HUES64 (cell line): ENCODE data around the gene MTHFD2L.

Experiments used
- H3K27ac ChIP-seq: 2 replicates; pipeline ENCODE4 v1.7.0; 2013; ENCODE audit warnings: low read depth, low read length, inconsistent platforms
- H3K27me3 ChIP-seq: 2 replicates; pipeline ENCODE4 v1.6.1; 2013; ENCODE audit warnings: mild to moderate bottlenecking, low read length; ENCODE audit not compliant: insufficient read depth
- H3K36me3 ChIP-seq: 2 replicates; pipeline ENCODE4 v1.6.1; 2013; ENCODE audit warnings: mild to moderate bottlenecking, low read length; ENCODE audit not compliant: insufficient read depth
- H3K4me1 ChIP-seq: 2 replicates; pipeline ENCODE4 v1.6.1; 2013; ENCODE audit warnings: mild to moderate bottlenecking, low read length, moderate library complexity; ENCODE audit not compliant: insufficient read depth
- H3K4me3 ChIP-seq: 2 replicates; pipeline ENCODE4 v1.5.1; 2013; ENCODE audit warnings: mild to moderate bottlenecking, low read length, moderate library complexity
- H3K9ac ChIP-seq: 2 replicates; pipeline ENCODE4 v1.6.1; 2013; ENCODE audit warnings: mild to moderate bottlenecking, low read depth, low read length
- H3K9me3 ChIP-seq: 2 replicates; pipeline ENCODE4 v1.6.1; 2013; ENCODE audit warnings: low read depth, low read length; ENCODE audit not compliant: insufficient read depth
- WGBS: fragments of 150-250, 120-280 bp; methylation state at CpG from one replicate; pipeline ENCODE4 v1.1.7; 2013; ENCODE audit warnings: missing lambda C conversion rate; 5-methylcytosine and 5-hydroxymethylcytosine counted together

Gene MTHFD2L

DNA sequence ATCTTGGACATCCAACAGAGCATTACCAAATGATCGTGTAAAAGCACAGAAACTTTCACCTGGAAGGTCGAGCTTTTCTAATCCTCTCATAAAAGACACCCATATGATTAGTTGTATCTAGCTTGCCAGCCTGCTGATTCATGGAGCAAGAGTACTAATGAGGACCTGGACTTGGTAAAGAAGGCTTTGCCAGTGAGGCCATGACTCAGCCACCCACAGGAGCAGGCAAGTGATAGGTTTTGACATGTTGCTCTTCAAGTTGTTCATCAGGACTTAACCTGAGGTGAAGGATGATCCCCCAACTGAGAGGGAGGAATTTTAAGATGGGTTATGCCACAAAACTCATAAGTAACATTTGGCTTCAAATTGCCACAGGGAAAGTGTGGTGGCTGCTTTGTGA is 125.7 kb downstream of the MTHFD2L start:
- Histone ChIP-seq H3K9me3 (no peaks in the 10 kb centered on the region), H3K27me3 (no peaks in the 10 kb centered on the region), H3K4me3 (no peak overlapping the region), H3K4me1 (no peaks in the 10 kb centered on the region), H3K27ac (no peak overlapping the region), H3K9ac (no peak overlapping the region), H3K36me3 (no peaks in the 10 kb centered on the region)
- WGBS = 100% methylated on average over 2 of the region's 2 CpGs

DNA sequence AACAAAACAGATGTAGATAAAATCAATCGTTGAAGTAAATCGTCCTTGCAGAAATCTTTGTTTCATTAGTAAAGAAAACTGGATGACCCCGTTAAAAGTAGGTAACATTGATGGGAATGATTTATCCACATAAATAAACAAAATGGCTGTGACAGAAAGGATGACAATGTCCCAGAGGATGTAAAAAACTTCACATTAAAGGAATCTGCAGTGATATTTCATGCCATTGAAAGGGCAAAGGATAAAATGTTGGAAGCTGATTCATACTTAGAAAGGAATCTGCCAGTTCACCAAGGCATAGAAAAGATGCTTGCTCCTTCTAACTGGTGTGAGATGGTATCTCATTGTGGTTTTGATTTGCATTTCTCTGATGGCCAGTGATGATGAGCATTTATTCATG is 126.1 kb downstream of the MTHFD2L start:
- Histone ChIP-seq H3K4me3 (no peak overlapping the region), H3K9ac (no peak overlapping the region), H3K36me3 (no peaks in the 10 kb centered on the region), H3K27me3 (no peaks in the 10 kb centered on the region), H3K9me3 (no peaks in the 10 kb centered on the region), H3K4me1 (no peaks in the 10 kb centered on the region), H3K27ac (no peak overlapping the region)
- 100% methylated on average over 2 of the region's 3 CpGs for WGBS

DNA sequence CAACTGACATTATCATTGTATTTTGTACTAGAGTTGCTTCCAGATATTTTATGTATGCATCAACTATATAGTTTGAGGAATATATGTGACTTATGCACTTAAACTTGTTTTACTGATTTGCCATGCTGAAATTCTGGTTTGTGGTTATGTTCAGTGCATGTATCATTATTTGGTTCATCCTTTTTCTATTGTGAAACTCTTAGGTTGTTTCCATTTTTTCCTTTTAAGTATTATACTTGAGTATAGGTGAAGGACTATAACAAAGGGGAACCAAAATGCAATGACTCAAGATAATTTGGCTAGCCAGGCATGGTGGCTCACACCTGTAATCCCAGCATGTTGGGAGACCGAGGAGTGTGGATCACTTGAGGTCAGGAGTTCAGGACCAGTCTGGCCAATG is 129.2 kb downstream of the MTHFD2L start:
- H3K27ac ChIP-seq = no peak overlapping the region
- no peak overlapping the region for H3K9ac ChIP-seq
- H3K4me1 ChIP-seq = no peaks in the 10 kb centered on the region
- H3K36me3 ChIP-seq = no peaks in the 10 kb centered on the region
- H3K9me3 ChIP-seq = no peaks in the 10 kb centered on the region
- no peak overlapping the region for H3K4me3 ChIP-seq
- H3K27me3 ChIP-seq = no peaks in the 10 kb centered on the region
- 84% methylated on average over 1 of the region's 1 CpG for WGBS

DNA sequence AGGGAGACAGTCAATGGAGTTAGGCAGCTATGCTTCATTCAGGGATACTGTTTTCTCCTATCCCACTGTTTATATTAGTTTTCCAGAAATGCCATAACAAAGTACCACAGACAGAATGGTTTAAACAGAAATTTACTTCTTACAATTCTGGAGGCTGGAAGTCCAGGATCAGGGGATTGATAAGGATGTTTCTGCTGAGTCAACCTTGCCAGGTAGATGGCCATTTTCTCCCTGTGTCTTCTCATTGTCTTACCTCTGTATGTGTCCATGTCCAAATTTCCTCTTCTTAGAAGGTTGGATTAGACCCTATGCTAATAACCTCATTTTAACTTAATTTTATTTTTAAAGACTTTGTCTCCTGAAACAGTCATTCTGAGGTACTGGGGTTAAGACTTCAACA is 129.9 kb downstream of the MTHFD2L start:
- Histone ChIP-seq H3K27ac (no peak overlapping the region), H3K27me3 (no peaks in the 10 kb centered on the region), H3K4me1 (no peaks in the 10 kb centered on the region), H3K9ac (no peak overlapping the region), H3K4me3 (no peak overlapping the region), H3K36me3 (no peaks in the 10 kb centered on the region), H3K9me3 (no peaks in the 10 kb centered on the region)

DNA sequence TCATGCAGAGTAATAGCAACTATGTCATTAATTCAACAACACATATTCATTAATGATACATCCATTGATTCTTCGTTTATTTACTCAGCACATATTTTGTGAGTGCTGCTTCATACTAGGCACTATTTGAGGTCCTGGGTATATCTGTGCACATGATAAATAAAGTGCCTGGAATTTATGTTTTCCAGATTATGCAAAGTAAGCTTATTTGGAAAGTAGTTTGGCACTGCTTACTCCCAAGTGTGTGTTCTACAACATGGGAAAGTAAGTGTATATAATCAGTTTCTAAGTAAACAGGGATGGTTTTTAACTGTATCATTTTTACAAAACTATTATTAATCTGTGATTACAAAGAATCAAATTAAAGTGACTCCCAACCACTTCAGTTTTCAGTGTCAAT is 133.6 kb downstream of the MTHFD2L start:
- no peak overlapping the region for H3K4me3 ChIP-seq
- no peaks in the 10 kb centered on the region for H3K36me3 ChIP-seq
- no peak overlapping the region for H3K27ac ChIP-seq
- H3K4me1 ChIP-seq = no peaks in the 10 kb centered on the region
- 100% methylated on average over 1 of the region's 1 CpG for WGBS
- H3K27me3 ChIP-seq = no peaks in the 10 kb centered on the region
- H3K9ac ChIP-seq = no peak overlapping the region
- no peaks in the 10 kb centered on the region for H3K9me3 ChIP-seq

DNA sequence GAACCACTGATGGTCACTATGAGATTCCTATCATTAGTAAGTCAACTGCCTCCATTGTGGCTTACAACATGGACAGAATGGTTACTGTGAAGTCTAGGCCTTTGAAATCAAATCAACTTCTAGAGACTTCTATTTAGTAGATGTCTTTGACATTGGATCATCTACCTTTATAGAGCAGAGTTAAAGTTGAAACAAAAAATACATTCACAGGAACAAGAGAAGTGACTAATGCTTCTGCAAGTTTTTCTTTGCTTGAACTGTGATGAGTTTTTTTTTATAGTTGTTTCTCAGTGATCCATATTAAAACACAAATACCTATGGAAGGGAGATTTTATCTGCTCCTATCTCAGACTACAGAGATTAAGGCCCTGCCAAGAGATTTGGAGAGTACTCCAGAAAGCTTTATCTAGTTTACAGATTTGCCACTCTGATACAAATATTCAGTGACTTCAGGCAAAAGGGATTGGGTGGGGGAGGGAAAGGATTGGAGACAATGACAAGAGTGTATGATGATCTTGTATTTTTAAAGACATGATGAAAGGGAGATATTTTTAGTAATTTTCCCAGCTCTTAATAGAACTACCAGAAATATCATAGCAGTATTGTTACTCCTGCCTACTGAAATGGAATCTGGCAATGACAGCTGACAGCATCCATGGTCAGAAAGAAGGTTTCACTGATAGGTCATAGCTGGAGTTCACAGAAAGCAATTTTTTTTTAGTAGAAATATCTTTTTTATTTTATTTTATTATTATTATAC is 134.4 kb downstream of the MTHFD2L start:
- no peak overlapping the region for H3K4me3 ChIP-seq
- no peaks in the 10 kb centered on the region for H3K4me1 ChIP-seq
- H3K36me3 ChIP-seq = no peaks in the 10 kb centered on the region

DNA sequence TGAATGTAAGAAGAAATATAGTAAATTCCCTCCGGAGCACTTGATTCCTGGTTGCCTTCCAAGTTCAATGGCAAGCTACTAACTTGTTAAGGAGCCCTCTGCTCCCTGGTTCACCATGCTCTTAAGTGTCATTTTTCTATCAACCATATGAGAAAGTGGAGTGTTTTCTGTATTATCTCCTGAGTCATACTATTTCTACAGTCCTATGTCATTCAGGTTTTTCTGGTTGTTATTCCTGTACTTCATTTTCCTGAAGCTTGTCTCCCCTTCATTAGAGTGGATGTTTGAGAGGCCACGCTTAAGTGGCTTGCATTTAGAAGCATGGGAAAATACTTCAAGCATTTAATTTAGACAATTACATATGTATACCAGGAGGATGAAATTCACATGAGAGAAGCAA is 135.6 kb downstream of the MTHFD2L start:
- no peaks in the 10 kb centered on the region for H3K36me3 ChIP-seq
- 100% methylated on average over 2 of the region's 2 CpGs for WGBS
- no peak overlapping the region for H3K27ac ChIP-seq
- no peaks in the 10 kb centered on the region for H3K9me3 ChIP-seq
- H3K27me3 ChIP-seq = no peaks in the 10 kb centered on the region
- H3K4me1 ChIP-seq = no peaks in the 10 kb centered on the region
- no peak overlapping the region for H3K9ac ChIP-seq
- no peak overlapping the region for H3K4me3 ChIP-seq

More for the DNA sequence above, 134.4 kb downstream of the MTHFD2L start:
- Histone ChIP-seq H3K9ac (no peak overlapping the region), H3K27me3 (no peaks in the 10 kb centered on the region), H3K27ac (no peak overlapping the region), H3K9me3 (no peaks in the 10 kb centered on the region)

DNA sequence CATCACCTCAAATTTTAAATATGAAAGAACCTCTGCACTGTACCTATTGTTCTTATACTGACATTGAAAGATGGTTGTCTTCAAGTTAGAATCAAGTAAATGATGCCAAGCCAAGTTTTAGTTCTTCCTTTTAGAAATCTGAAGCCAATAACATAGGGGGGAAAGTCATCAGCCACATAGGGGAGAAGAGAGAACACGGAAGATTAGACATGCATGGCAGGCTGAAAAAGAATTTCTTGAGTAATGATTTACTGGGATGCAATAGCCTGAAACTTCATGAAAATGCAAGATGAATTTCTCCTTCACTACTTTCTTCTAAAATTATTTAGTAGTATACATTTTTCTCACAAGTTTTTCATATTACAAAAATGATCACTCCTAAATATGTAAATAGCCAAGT is 136.8 kb downstream of the MTHFD2L start:
- H3K27ac ChIP-seq = no peak overlapping the region
- no peaks in the 10 kb centered on the region for H3K27me3 ChIP-seq
- WGBS = 93% methylated on average over 1 of the region's 1 CpG
- H3K9me3 ChIP-seq = no peaks in the 10 kb centered on the region
- no peaks in the 10 kb centered on the region for H3K4me1 ChIP-seq
- no peak overlapping the region for H3K4me3 ChIP-seq
- no peak overlapping the region for H3K9ac ChIP-seq
- no peaks in the 10 kb centered on the region for H3K36me3 ChIP-seq

DNA sequence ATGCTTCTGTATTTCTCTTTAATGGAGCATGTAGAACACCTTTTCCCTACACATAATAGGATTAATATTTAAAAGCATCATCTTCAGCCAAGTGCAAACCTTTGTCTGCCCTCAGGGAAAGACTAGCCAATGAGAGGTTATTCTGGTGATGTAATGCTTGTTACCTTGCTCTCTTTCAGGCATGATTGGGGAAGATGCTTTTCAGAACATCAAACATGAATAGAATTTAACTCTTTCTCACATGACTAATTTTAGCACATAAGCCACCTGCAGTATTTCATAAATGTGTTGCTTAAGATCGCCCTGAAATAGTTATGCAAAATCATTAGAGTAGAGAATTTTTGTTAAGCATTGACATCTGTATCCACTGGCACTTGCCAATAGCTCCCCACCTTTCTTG is 139.6 kb downstream of the MTHFD2L start:
- 100% methylated on average over 1 of the region's 1 CpG for WGBS
- Histone ChIP-seq H3K9ac (no peak overlapping the region), H3K4me3 (no peak overlapping the region), H3K27ac (no peak overlapping the region), H3K4me1 (no peaks in the 10 kb centered on the region), H3K36me3 (no peaks in the 10 kb centered on the region), H3K27me3 (no peaks in the 10 kb centered on the region), H3K9me3 (no peaks in the 10 kb centered on the region)

DNA sequence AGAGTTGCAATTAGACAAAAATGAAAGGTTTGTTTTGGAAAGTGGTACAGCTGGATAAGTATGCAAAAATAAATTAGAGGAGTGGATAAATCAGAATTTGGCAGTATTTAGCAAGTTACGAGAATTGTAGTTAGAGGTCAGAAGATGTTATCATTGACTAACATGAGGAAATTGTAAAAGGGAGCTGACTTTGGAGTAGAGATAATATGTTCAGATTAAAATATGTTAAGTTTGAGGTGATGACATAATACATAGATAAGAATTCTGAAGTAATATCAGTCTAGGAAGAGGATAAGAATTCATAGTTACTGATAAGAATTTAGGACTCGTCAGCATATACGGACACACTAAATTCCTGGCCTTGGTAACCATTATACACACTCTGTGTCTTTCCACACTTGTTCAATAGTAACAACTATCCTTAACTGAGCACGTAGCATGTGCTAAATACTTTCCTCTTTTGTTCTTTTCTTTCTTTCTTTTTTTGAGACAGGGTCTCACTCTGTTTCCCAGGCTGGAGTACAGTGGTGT is 146.2 kb downstream of the MTHFD2L start:
- no peak overlapping the region for H3K9ac ChIP-seq
- 95% methylated on average over 4 of the region's 4 CpGs for WGBS

DNA sequence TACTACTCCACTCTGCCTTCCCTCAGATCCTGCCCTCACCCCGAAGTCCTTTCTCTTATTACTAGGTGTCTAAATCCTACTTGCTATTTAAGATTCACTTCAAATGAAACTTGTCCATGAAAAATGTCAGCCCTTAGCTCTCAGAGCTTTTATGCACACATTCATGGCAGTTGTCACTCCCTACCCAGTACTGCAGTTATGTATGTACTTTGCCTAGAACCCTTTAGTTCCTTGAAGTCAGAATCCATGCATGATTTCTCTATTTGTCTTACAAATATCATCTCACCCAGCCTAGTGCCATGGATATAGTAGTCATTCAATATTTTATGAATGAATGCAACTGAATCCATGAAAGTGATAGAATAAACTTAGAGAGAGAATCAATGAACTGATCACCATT is 147.1 kb downstream of the MTHFD2L start:
- Histone ChIP-seq H3K4me3 (no peak overlapping the region), H3K9me3 (no peaks in the 10 kb centered on the region), H3K4me1 (no peaks in the 10 kb centered on the region), H3K27me3 (no peaks in the 10 kb centered on the region), H3K27ac (no peak overlapping the region), H3K36me3 (no peaks in the 10 kb centered on the region), H3K9ac (no peak overlapping the region)
- 82% methylated on average over 1 of the region's 1 CpG for WGBS

More for the DNA sequence above, 146.2 kb downstream of the MTHFD2L start:
- Histone ChIP-seq H3K4me3 (no peak overlapping the region), H3K27ac (no peak overlapping the region), H3K9me3 (no peaks in the 10 kb centered on the region), H3K36me3 (no peaks in the 10 kb centered on the region), H3K4me1 (no peaks in the 10 kb centered on the region), H3K27me3 (no peaks in the 10 kb centered on the region)

DNA sequence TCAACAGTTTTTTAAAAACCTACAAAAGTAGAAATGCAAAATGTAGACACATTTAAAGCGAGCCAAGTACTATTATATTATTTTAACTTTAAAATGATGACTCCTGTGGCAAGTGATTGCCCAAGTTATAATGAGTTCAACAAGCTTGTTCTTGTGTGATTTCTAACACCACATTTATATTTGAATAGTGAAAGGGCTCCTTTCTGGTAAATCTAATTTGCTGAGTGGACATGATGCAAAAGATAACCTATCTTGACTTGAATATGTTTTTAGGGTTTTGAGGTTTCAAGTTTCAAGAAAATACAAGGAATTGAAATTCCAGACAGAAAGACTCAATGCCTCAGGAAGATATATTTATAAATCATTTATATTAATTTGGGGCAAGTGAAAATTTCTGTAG is 149.3 kb downstream of the MTHFD2L start:
- Histone ChIP-seq H3K36me3 (no peaks in the 10 kb centered on the region), H3K4me3 (no peak overlapping the region), H3K4me1 (no peaks in the 10 kb centered on the region), H3K9ac (no peak overlapping the region), H3K9me3 (no peaks in the 10 kb centered on the region), H3K27ac (no peak overlapping the region), H3K27me3 (no peaks in the 10 kb centered on the region)
- WGBS = no CpG with 5 or more reads among the region's 1 CpG
